Endothelial cell of umbilical vein (primary cell): ENCODE data around the gene ITIH6. TPM values are rescaled to one million over a fixed set of nuclear protein-coding genes. Genes with fewer than 3 reads are reported as not detected.
A peak's percentile ranks its signal among the peaks of the same experiment; 100 is the strongest.

Experiments
- BruUV-seq: library from RNA; stranded (reverse); fragments of 400-500 nt; replicated peaks from 2 replicates; lab custom pipeline; 2021; lab: Mats Ljungman, UMichigan
- CTCF ChIA-PET: fragments of 300-600, 350-600 bp; sonication (Branson Sonifier 250); formaldehyde crosslinking; loops from one replicate; lab custom pipeline; 2021; ENCODE audit warnings: antibody characterized with exemption, inconsistent platforms; lab: Charles Lee
- POLR2A ChIA-PET: fragments of 300-600, 350-600 bp; sonication (Branson Sonifier 250); formaldehyde crosslinking; loops from one replicate; lab custom pipeline; 2021; ENCODE audit warnings: antibody characterized with exemption, inconsistent platforms; lab: Charles Lee
- DNase-seq: peaks from one replicate; pipeline ENCODE4 v3.0.0-alpha.2; 2011; ENCODE audit warnings: low read depth, low spot score
- FAIRE-seq: peaks from 2 replicates; lab custom pipeline; 2011; peaks lifted over from hg19 to GRCh38; lab: Jason Lieb, UNC
- H2AFZ ChIP-seq: 2 replicates; pipeline ENCODE4 v1.6.0; 2012; ENCODE audit warnings: low read depth, low read length, control low read depth, inconsistent platforms
- H3K27ac ChIP-seq: 2 replicates; pipeline ENCODE4 v1.5.1; 2011; ENCODE audit warnings: low read depth, mild to moderate bottlenecking, control low read depth, low read length, moderate library complexity; ENCODE audit not compliant: insufficient read depth
- H3K27me3 ChIP-seq, 2 experiments: 2 replicates each; pipeline versions ENCODE4 v1.6.0 to v1.6.1; 2011; ENCODE audit warnings: low read length in 2 of 2, mixed read lengths in 1 of 2; ENCODE audit not compliant: control insufficient read depth in 2 of 2, insufficient read depth in 2 of 2
- H3K36me3 ChIP-seq, 2 experiments: 2 replicates in 1 of 2; 3 replicates in 1 of 2; pipeline ENCODE4 v1.5.1; 2011; ENCODE audit warnings: low read length in 2 of 2, mild to moderate bottlenecking in 1 of 2, moderate library complexity in 1 of 2; ENCODE audit not compliant: control insufficient read depth in 2 of 2, insufficient read depth in 2 of 2; ENCODE audit errors: extremely low read depth in 1 of 2
- H3K4me1 ChIP-seq: 3 replicates; pipeline ENCODE4 v1.5.1; 2011; ENCODE audit warnings: mild to moderate bottlenecking, low read length; ENCODE audit not compliant: control insufficient read depth, insufficient read depth; ENCODE audit errors: extremely low read depth
- H3K4me2 ChIP-seq: 2 replicates; pipeline ENCODE4 v1.6.1; 2011; ENCODE audit warnings: low read length, control low read depth, mixed read lengths; ENCODE audit not compliant: insufficient read depth
- H3K4me3 ChIP-seq, 3 experiments: fragments of 200-600 bp in 1 of 3; sonication (generic), shearing (Covaris generic) in 1 of 3; replicated peaks in 1 of 3; 2 replicates each; pipeline ENCODE4 v1.5.1; 2011 to 2016; ENCODE audit warnings: control low read depth in 3 of 3, low read length in 3 of 3, mild to moderate bottlenecking in 2 of 3, inconsistent platforms in 1 of 3, low read depth in 1 of 3, moderate library complexity in 1 of 3; ENCODE audit not compliant: insufficient read depth in 1 of 3
- H3K79me2 ChIP-seq: 2 replicates; pipeline ENCODE4 v1.6.0; 2012; ENCODE audit warnings: low read length, inconsistent platforms; ENCODE audit not compliant: control insufficient read depth, insufficient read depth
- H3K9ac ChIP-seq: replicated peaks from 2 replicates; pipeline ENCODE3; 2011; ENCODE audit warnings: low read length, control low read depth; ENCODE audit not compliant: insufficient read depth; ENCODE audit errors: extremely low read depth
- H3K9me1 ChIP-seq: replicated peaks from 3 replicates; pipeline ENCODE4 v1.6.0; 2011; ENCODE audit warnings: mild to moderate bottlenecking, low read length; ENCODE audit not compliant: control insufficient read depth, insufficient read depth; ENCODE audit errors: extremely low read depth
- H3K9me3 ChIP-seq: replicated peaks from 2 replicates; pipeline ENCODE4 v1.5.1; 2012; ENCODE audit warnings: low read length, inconsistent platforms; ENCODE audit not compliant: control insufficient read depth, insufficient read depth
- H4K20me1 ChIP-seq: replicated peaks from 2 replicates; pipeline ENCODE3; 2011; ENCODE audit warnings: mild to moderate bottlenecking, low read length; ENCODE audit not compliant: control insufficient read depth, insufficient read depth; ENCODE audit errors: extremely low read depth
- CTCF ChIP-seq, 2 donors: IDR thresholded peaks; 1 replicate in 1 of 2; 2 replicates in 1 of 2; pipeline ENCODE4 v1.5.1; 2011; ENCODE audit warnings: low read length in 2 of 2, mild to moderate bottlenecking in 2 of 2, moderate library complexity in 2 of 2, control low read depth in 1 of 2, inconsistent platforms in 1 of 2, low read depth in 1 of 2; ENCODE audit not compliant: insufficient read depth in 1 of 2; ENCODE audit errors: extremely low read depth in 1 of 2
- EZH2 ChIP-seq: IDR thresholded peaks from 2 replicates; pipeline ENCODE4 v1.6.1; 2012; ENCODE audit warnings: borderline replicate concordance, low read depth, mild to moderate bottlenecking, moderate library complexity, low read length, inconsistent platforms; ENCODE audit not compliant: severe bottlenecking
- FOS ChIP-seq: IDR thresholded peaks from 2 replicates; pipeline ENCODE4 v1.6.1; 2011; ENCODE audit warnings: mild to moderate bottlenecking, low read length, moderate library complexity, borderline replicate concordance; ENCODE audit not compliant: insufficient read depth
- GATA2 ChIP-seq: IDR thresholded peaks from 2 replicates; pipeline ENCODE4 v1.7.0; 2011; ENCODE audit warnings: low read depth, mild to moderate bottlenecking, moderate library complexity, mixed read lengths, low read length; ENCODE audit not compliant: insufficient read length, insufficient read depth
- JUN ChIP-seq: IDR thresholded peaks from 2 replicates; pipeline ENCODE4 v1.6.1; 2011; ENCODE audit warnings: borderline replicate concordance, low read depth; ENCODE audit not compliant: insufficient read length, insufficient read depth
- MAX ChIP-seq: IDR thresholded peaks from 2 replicates; pipeline ENCODE4 v1.6.1; 2011; ENCODE audit not compliant: insufficient read depth, insufficient read length
- MYC ChIP-seq: IDR thresholded peaks from one replicate; pipeline ENCODE4 v1.6.1; 2011; ENCODE audit warnings: mild to moderate bottlenecking, low read depth, low read length
- POLR2A ChIP-seq: IDR thresholded peaks from 2 replicates; pipeline ENCODE4 v1.6.1; 2012; ENCODE audit warnings: low read depth, mild to moderate bottlenecking, control low read depth, low read length
- POLR2AphosphoS5 ChIP-seq: IDR thresholded peaks from 2 replicates; pipeline ENCODE4 v1.6.1; 2012; ENCODE audit warnings: low read depth, mild to moderate bottlenecking, control low read depth, low read length, moderate library complexity; ENCODE audit not compliant: insufficient read depth
- dilution Hi-C: fragments of 300-500 bp; cut with MboI; formaldehyde crosslinking; loops from one replicate; pipeline ENCODE4 v1.15.0; 2019; ENCODE audit warnings: low sequenced_read_pairs; ENCODE audit not compliant: extremely low pct_ligation_motif_present
- intact Hi-C: fragments of 100-400 bp; cut with micrococcal nuclease; formaldehyde crosslinking; loops from one replicate; pipeline ENCODE4 v1.10.0; 2022
- polyA plus RNA-seq, 4 experiments: library from polyadenylated mRNA; depleted of rRNA in 3 of 4; stranded (reverse) in 3 of 4; unstranded in 1 of 4; fragments of >200 nt; gene quantifications; 2 replicates each; pipeline versions ENCODE4 v1.2.1 to v1.2.3, GENCODE V29; 2011 to 2012; ENCODE audit warnings: missing spikeins in 1 of 4
- total RNA-seq: library from RNA; stranded (reverse); gene quantifications from 2 replicates; pipeline ENCODE4 v1.2.3, GENCODE V29; 2021

Gene ITIH6
- total and polyA plus RNA-seq, 2 donors (not counting 3 experiments of a cell fraction or from before 2014, with no cell fraction given): not detected

- no peaks in the 10 kb centered on the region for H3K9me3 ChIP-seq
- DNase-seq (no peak), FAIRE-seq (peak; percentile 57)
- no peak overlapping the region for H3K4me2 ChIP-seq
- no peaks in the 10 kb centered on the region for H3K9me1 ChIP-seq
- H3K4me3 ChIP-seq: no peak overlapping the region
- H3K36me3 ChIP-seq: peaks cover 5 to 47% of the 10 kb centered on the region in 2 experiments
- intact Hi-C loops: no loop called here
- ChIA-PET POLR2A (no interaction called here), CTCF (no interaction called here)
- H3K27me3 ChIP-seq: peaks cover 0 to 4% of the 10 kb centered on the region in 2 experiments
- dilution Hi-C loops: no loop called here
- no TSS peak for BruUV-seq
- peaks cover 5% of the 10 kb centered on the region for H3K4me1 ChIP-seq
- no peak overlapping the region for H2AFZ ChIP-seq
- TF ChIP-seq CTCF (IDR thresholded peaks at IDR 0.05; ENCODE audit: extremely low read depth in 1 of 2, insufficient read depth in 1 of 2, low read depth in 1 of 2, low read length in 2 of 2): no peak
- no peak for TF ChIP-seq POLR2A
- TF ChIP-seq GATA2: no peak
- no peak for TF ChIP-seq EZH2
- no peak for TF ChIP-seq POLR2AphosphoS5
- no peak for TF ChIP-seq MAX
- no peak for TF ChIP-seq FOS
- no peak for TF ChIP-seq MYC
- no peak for TF ChIP-seq JUN
- no peak overlapping the region for H3K27ac ChIP-seq
- H4K20me1 ChIP-seq: no peaks in the 10 kb centered on the region
- H3K9ac ChIP-seq: no peak overlapping the region
- H3K79me2 ChIP-seq: peaks cover 18% of the 10 kb centered on the region
Observed at GRCh38 chrX:54811301-54811885, 13.3 kb upstream of the ITIH6 start.
